Measurements from ENCODE around the gene LIN37.
A peak's percentile ranks its signal among the peaks of the same experiment; 100 is the strongest.

LIN37 gene

GRCh38 chr19:35740108-35740422 is 8.3 kb upstream of the LIN37 start:
- TF ChIP-seq REST (IDR thresholded peaks at IDR 0.05; ENCODE audit: insufficient read depth in 1 of 2, low read depth in 2 of 2, low read length in 2 of 2) (no peak), FOXP2 (optimal IDR thresholded peaks at IDR 0.05; ENCODE audit: borderline replicate concordance, extremely low read depth, extremely low read length, insufficient read depth) (no peak), SIN3A (IDR thresholded peaks at IDR 0.05; ENCODE audit: borderline replicate concordance, insufficient read depth, low read length) (no peak), TAF1 (IDR thresholded peaks at IDR 0.05; ENCODE audit: borderline replicate concordance, insufficient read depth, low read length) (no peak), POLR2AphosphoS5 (IDR thresholded peaks at IDR 0.05; ENCODE audit: low read depth, low read length) (no peak)

DNA sequence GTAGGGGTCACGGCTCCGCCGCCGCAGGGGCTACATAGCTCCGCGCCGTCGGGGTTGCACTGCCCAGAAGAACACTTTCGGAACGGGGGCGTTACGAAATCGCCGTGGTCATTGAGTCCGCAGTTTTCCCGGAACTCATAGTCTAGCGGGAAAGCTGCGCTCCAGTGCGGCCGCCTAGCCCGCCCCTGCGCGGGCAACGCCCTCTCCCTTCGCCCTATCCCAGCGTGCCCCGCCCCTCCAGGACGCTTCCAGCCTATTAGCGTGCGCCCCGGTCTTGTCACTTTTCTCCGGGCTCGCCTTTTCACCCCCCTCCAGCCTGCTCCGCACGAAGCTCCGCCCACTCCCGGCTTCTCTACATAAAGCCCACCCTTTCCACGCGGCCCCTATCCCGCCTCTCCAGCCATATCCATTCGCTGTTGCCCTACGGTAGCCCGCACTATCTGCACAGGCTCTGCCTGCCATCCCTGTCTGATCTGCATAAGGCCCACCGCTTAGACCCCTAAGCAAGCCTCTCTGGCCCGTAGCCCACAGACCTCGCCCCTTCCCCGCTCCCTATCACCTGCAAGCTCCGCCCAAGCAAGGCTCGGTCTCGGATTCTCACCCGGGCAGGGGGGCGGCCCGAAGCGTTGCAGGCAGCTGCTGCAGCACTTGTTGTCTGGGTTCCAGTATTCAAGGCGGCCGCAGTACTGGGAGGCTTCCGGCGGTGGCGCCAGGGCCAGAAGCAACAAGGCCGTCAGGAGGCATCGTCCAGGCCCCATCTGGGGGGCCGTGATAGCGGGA is 7.8 kb upstream of the LIN37 start:
- peak; percentile 65; the same call in 1 of the 2 replicates for TF ChIP-seq SIN3A (IDR thresholded peaks at IDR 0.05; ENCODE audit: borderline replicate concordance, insufficient read depth, low read length)
- peak; percentile 65; the same call in 1 of the 2 replicates for TF ChIP-seq TAF1 (IDR thresholded peaks at IDR 0.05; ENCODE audit: borderline replicate concordance, insufficient read depth, low read length)
- TF ChIP-seq POLR2AphosphoS5 (IDR thresholded peaks at IDR 0.05; ENCODE audit: low read depth, low read length) = peak; percentile 88
- TF ChIP-seq FOXP2 (optimal IDR thresholded peaks at IDR 0.05; ENCODE audit: borderline replicate concordance, extremely low read depth, extremely low read length, insufficient read depth) = peak; percentile 85
- no peak for TF ChIP-seq REST (IDR thresholded peaks at IDR 0.05; ENCODE audit: insufficient read depth in 1 of 2, low read depth in 2 of 2, low read length in 2 of 2)

GRCh38 chr19:35741203-35741515 is 7.2 kb upstream of the LIN37 start:
- TF ChIP-seq REST (IDR thresholded peaks at IDR 0.05; ENCODE audit: insufficient read depth in 1 of 2, low read depth in 2 of 2, low read length in 2 of 2) (no peak), TAF1 (IDR thresholded peaks at IDR 0.05; ENCODE audit: borderline replicate concordance, insufficient read depth, low read length) (no peak), FOXP2 (optimal IDR thresholded peaks at IDR 0.05; ENCODE audit: borderline replicate concordance, extremely low read depth, extremely low read length, insufficient read depth) (no peak), POLR2AphosphoS5 (IDR thresholded peaks at IDR 0.05; ENCODE audit: low read depth, low read length) (no peak), SIN3A (IDR thresholded peaks at IDR 0.05; ENCODE audit: borderline replicate concordance, insufficient read depth, low read length) (no peak)

GRCh38 chr19:35742121-35742724 is 6.2 kb upstream of the LIN37 start, which contains the start of gene IGFLR1:
IGFLR1 (minus strand) TSS chr19:35742452; CDS start chr19:35741180, 1,272 bp downstream.
- TF ChIP-seq REST (IDR thresholded peaks at IDR 0.05; ENCODE audit: insufficient read depth in 1 of 2, low read depth in 2 of 2, low read length in 2 of 2) = no peak
- no peak for TF ChIP-seq FOXP2 (optimal IDR thresholded peaks at IDR 0.05; ENCODE audit: borderline replicate concordance, extremely low read depth, extremely low read length, insufficient read depth)
- no peak for TF ChIP-seq SIN3A (IDR thresholded peaks at IDR 0.05; ENCODE audit: borderline replicate concordance, insufficient read depth, low read length)
- TF ChIP-seq POLR2AphosphoS5 (IDR thresholded peaks at IDR 0.05; ENCODE audit: low read depth, low read length) = no peak
- TF ChIP-seq TAF1 (IDR thresholded peaks at IDR 0.05; ENCODE audit: borderline replicate concordance, insufficient read depth, low read length) = no peak
